GM20431 (cell line): Measurements from ENCODE around the gene MUS81.
"Not testable (repeated sequence)": the region's sequence is repeated elsewhere in the genome, so short reads cannot be mapped to it uniquely, and the experiment has no call there.

ENCODE experiments used
- in situ Hi-C: fragments of 300-500 bp; cut with MseI, MboI; formaldehyde crosslinking; loops from one replicate; pipeline ENCODE4 v1.15.0; 2020; ENCODE audit warnings: low sequenced_read_pairs; ENCODE audit not compliant: unreplicated experiment

Gene MUS81, protein sequence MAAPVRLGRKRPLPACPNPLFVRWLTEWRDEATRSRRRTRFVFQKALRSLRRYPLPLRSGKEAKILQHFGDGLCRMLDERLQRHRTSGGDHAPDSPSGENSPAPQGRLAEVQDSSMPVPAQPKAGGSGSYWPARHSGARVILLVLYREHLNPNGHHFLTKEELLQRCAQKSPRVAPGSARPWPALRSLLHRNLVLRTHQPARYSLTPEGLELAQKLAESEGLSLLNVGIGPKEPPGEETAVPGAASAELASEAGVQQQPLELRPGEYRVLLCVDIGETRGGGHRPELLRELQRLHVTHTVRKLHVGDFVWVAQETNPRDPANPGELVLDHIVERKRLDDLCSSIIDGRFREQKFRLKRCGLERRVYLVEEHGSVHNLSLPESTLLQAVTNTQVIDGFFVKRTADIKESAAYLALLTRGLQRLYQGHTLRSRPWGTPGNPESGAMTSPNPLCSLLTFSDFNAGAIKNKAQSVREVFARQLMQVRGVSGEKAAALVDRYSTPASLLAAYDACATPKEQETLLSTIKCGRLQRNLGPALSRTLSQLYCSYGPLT

DNA sequence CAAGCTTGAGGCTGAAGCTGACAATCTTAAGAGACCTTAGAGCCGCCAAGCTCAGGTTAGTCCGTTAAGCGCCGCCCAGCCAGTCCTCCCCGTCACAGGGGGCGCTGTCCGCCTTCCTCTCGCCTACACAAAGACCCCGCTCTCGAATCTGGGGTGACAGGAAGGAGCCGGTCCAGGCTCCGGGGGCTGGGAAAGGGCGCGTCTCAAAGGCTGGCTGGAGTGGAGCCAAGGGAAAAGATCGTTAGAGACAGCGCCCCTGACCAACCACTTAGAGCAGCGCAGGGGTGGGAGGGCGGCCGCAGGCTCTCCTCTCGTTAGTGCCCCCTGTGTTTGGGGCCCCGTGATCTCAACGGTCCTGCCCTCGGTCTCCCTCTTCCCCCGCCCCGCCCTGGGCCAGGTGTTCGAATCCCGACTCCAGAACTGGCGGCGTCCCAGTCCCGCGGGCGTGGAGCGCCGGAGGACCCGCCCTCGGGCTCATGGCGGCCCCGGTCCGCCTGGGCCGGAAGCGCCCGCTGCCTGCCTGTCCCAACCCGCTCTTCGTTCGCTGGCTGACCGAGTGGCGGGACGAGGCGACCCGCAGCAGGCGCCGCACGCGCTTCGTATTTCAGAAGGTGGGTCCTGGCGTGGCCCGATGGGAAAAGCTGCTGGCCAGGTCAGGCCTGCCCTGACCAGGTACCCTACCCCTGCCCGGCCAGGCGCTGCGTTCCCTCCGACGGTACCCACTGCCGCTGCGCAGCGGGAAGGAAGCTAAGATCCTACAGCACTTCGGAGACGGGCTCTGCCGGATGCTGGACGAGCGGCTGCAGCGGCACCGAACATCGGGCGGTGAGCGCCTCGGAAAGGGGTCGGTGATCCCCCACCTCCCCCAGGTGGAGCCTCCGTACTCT, at the start of gene MUS81:
TSS of gene MUS81 (plus strand) at position 156 of the 887 bp plus-strand sequence. CDS start at position 477, 321 bp downstream.
- in situ Hi-C loops = no loop called here

DNA sequence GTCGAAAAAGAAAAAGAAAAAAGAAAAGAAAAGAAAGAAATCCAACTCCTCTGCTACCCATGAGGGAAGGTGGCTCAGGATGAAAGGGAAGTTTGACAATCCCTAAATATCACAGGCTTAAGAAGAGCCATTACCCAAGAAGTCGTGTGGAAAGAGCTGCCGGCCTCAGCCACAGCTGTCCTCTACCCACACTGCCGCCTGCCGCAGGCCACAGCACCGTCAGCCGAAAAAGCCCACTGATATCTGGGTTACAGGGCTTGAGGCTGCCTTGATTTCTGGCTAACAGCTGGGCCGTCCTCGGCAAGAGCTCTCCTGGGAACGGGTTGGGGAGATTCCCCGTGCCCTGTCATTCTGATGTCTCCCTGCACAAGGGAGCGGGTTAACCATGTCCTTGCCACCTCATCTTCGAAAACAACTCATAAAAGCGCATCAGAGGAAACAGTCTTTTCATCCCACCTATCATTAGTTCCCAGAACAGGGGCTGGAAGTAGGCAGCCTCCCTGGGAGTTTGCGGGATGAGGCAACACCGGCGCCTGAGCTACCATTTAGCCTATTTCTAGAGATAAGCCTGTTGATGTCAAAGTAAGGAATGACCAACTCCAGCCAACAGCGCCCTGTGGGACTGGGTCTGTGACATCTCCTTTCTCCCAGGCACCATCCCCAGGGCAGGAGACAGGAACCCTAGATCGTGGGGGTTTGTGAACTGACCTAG, 48.3 kb upstream of the MUS81 start:
- in situ Hi-C loops = loop anchor here (10.0 kb wide), 1 partner anchor 97 kb away; the partner anchor contains the start of gene KAT5

DNA sequence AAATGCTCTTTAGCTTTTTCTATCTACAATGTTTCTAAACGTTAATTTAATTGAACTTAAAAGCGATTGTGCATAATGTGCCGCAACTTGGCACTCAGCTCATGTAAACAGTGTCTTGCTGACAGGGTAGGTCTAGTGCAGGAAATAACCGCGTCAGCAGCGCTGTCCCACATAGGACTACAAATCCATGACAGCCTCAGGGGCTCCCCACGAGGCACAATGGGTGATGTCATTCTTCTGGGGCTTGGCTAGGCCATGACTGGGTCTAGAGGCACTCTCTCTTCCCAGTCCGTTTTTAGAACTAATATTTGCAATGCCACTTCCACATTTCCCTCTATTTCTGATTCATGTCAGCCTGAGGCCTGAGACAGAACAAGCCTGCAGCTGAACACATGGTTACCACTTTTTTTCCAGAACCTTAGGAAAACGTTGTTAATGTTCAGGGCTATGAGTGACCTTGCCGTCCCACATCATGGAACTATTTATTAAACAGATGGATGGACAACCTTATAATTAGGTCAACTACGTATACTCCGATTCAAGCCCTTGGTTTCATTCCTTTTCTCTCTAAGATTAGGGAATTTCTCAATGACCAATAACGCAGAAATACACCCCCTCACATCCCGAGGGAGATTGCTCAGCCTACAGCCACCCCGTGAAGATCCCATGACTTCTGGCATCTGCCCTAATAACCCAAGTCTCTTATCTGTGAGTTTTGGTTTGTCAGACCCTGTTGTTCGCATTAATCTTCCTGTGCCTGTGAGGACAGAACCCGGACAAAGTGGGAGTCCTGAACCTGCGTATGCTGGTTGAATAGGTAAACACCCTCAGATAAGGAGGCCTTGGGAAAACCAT, 45.9 kb upstream of the MUS81 start:
- in situ Hi-C loops = loop anchor here (10.0 kb wide), 1 partner anchor 100 kb away; the partner anchor contains the start of gene KAT5

- in situ Hi-C loops = loop anchor here (10.0 kb wide), 1 partner anchor 100 kb away; the partner anchor contains the start of gene KAT5
Observed at GRCh38 chr11:65814986-65815565, 45.2 kb upstream of the MUS81 start.

- in situ Hi-C loops = loop anchor here (10.0 kb wide), 1 partner anchor 102 kb away; the partner anchor contains the start of gene KAT5
Observed at GRCh38 chr11:65816696-65817095, 43.5 kb upstream of the MUS81 start.

DNA sequence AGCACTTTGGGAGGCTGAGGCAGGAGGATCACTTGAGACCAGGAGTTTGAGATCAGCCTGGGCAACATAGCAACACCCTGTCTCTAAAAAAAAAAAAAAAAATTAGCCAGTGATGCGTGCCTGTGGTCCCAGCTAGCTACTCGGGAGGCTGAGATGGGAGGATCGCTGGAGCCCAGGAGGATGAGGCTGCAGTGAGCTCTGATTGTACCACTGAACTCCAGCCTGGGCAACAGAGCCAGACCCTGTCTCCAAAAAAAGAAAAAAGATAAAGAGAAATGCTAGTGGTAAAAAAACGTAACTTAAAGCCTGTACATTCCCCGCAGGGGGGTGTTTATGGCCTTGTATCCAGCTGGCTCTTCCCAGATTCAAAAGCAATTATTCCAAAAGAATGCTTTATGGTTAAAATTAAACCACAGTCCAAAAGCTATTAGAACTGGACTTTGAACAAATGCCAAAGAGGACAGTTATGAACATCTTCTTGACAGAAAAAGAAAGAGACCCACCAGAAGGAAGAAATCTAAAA, 42.9 kb upstream of the MUS81 start:
- in situ Hi-C loops = loop anchor here (10.0 kb wide), 1 partner anchor 103 kb away; the partner anchor contains the start of gene KAT5

DNA sequence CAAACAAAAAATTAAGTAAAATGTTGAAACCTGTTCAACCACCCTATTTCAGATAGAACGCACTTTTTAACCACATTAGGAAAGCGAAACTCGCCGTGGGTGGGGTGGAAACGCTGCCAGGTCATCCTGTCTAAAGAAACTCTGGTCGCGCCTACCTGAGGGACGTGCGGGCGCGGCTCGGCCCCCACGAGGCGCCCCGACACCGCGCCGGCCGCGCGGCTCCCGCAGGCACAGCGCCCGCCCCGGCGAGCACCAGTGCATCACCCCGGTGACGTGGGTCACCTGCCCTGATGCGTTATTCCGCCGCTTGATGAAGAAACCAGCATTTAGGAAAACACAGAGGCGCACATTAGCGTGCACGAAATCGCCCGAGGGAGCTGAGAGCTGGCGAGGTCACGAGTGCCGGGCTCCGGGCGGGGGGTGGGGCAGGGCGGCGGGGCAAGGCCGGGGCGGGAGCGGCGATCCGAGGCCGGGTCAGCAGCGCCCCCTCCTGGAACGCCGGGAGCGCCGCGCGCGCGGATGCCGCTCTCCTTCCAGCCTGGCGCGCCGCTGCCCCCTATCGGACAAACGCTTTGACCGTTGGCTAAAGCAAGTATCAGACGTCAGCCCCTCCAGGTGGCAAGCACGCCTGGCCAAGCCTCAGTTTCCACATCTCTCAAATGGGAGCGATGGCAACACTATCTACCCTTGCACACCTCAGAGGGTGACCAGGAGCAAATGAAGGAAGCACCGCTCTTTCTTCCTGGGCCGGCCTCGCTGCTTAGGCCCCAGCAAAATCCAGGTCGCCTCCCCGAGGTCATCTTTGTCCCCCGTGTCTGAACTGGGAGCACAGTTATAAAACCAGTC, 42.2 kb upstream of the MUS81 start:
- in situ Hi-C loops = loop anchor here (10.0 kb wide), 1 partner anchor 103 kb away; the partner anchor contains the start of gene KAT5

GRCh38 chr11:65821107-65821506, 39.1 kb upstream of the MUS81 start:
- in situ Hi-C loops = no loop called here

DNA sequence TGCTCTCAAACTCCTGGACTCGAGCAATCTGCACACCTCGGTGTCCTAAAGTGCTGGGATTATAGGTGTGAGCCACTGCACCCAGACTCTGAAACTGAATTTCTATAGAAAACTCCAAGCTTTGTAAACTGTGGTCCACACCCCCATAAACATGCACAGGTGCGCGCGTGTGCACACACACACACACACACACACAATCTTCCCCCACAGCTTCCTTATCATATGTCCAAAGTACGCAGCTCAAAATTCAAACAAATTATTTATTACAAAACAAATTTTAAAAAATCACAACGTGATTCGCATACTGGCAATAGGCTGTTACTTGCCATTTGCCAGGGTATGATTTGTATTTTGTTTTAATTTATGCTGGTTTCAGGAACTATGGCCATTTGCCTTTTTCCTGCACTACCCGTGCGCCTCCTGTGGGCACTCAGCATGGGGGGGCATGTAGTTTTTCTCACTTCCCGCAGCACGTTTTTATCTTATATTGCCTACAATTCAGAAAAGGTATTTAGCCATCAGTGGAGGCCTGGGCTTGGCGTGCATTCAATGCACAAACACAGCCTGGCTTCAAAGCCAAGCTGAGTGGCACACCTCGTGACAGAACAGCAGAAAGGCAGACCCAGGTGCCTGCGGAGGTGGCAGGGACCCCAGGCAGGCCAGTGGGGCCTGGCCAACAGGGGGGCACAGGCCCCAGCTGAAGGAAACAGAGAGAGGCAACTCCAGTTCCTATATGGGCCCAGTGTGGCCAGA, 37.3 kb upstream of the MUS81 start:
- in situ Hi-C loops = no loop called here

DNA sequence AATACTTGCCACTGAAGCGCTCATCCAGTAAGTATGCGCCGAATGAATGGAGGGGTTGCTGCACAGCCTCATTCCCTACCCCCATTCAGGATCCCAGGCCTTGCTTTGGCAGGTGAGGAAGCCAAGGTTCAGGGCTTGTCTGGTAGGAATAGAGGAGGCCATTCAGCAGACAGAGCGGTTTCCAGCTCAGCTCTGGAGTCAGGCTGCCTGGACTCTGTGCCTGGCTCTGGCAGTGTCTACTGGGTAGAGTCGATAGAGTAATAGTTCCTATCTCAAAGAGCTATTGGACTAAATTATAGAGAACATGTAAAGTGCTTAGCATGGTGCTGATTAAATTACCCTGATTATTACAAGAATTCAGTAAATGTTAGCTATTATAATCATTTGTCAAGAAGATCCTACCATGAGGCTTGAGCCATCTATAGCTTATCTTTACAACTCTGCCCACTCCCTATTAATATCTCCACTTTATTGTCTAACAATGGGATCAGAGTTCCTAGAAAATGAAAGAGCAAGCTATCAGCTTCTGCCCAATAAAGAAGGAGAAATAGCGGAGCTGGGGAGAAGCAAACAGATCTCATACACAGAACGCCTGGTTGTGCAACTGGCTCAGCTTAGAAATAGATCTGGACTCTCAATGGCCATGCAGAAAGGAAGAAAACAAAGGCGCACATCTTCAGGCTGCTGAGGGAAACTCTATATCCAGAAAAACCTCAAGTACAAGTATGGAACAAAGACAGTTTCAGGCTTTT, 33.1 kb upstream of the MUS81 start:
- in situ Hi-C loops = no loop called here

- in situ Hi-C loops = no loop called here
Observed at GRCh38 chr11:65829459-65829858, 30.8 kb upstream of the MUS81 start.

DNA sequence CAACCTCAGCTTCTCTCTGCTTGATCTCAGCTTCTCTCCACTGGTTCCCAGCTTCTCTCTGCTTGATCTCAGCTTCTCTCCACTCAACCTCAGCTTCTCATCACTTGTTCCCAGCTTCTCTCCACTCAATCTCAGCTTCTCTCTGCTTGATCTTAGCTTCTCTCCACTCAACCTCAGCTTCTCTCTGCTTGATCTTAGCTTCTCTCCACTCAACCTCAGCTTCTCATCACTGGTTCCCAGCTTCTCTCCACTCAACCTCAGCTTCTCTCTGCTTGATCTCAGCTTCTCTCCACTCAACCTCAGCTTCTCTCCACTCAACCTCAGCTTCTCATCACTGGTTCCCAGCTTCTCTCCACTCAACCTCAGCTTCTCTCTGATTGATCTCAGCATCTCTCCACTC, 28.0 kb upstream of the MUS81 start:
- in situ Hi-C loops = not testable (repeated sequence)

- in situ Hi-C loops = no loop called here
Observed at GRCh38 chr11:65833297-65834030, 26.8 kb upstream of the MUS81 start, which contains the start of gene SNX32. SNX32 (plus strand) TSS chr11:65833963; CDS start chr11:65834066, 103 bp downstream.

DNA sequence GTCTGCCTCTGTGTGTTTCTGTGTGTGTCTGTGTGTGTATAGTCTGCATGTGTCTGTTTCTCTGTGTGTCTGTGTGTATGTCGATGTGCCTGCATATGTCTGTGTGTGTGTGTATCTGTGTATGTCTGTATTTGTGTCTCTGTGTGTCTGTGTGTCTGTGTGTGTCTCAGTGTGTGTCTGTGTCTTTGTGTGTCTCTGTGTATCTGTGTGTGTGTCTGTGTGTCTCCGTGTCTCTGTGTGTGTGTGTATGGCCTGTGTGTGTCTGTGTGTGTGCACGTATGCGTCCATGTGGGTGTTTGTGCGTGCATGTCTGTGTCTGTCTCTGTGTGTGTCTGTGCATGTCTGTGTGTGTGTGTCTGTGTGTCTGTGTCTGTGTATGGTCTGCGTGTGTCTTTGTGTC, 26.0 kb upstream of the MUS81 start:
- in situ Hi-C loops = no loop called here

DNA sequence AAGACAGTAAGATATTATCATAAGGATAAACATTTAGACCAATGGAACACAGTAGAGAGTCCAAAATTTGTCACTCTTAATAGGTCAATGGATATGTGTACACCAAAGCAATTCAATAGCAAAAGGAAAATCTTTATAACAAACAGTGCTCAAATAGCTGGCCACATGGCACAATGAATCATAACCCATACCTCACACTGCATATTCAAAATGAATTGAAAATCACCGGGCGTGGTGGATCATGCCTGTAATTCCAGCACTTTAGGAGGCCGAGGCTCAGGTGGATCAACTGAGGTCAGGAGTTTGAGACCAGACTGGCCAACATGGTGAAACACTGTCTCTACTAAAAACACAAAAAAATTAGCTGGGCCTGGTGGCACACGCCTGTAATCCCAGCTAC, 18.1 kb upstream of the MUS81 start:
- in situ Hi-C loops = no loop called here
